Endothelial cell of umbilical vein (primary cell): ENCODE measurements around the gene NATD1.

Experiments used
- CTCF ChIP-seq, 2 donors: IDR thresholded peaks; 1 replicate in 1 of 2; 2 replicates in 1 of 2; pipeline ENCODE4 v1.5.1; 2011; ENCODE audit warnings: low read length in 2 of 2, mild to moderate bottlenecking in 2 of 2, moderate library complexity in 2 of 2, control low read depth in 1 of 2, inconsistent platforms in 1 of 2, low read depth in 1 of 2; ENCODE audit not compliant: insufficient read depth in 1 of 2; ENCODE audit errors: extremely low read depth in 1 of 2
- EZH2 ChIP-seq: IDR thresholded peaks from 2 replicates; pipeline ENCODE4 v1.6.1; 2012; ENCODE audit warnings: borderline replicate concordance, low read depth, mild to moderate bottlenecking, moderate library complexity, low read length, inconsistent platforms; ENCODE audit not compliant: severe bottlenecking
- FOS ChIP-seq: IDR thresholded peaks from 2 replicates; pipeline ENCODE4 v1.6.1; 2011; ENCODE audit warnings: mild to moderate bottlenecking, low read length, moderate library complexity, borderline replicate concordance; ENCODE audit not compliant: insufficient read depth
- POLR2A ChIP-seq: IDR thresholded peaks from 2 replicates; pipeline ENCODE4 v1.6.1; 2012; ENCODE audit warnings: low read depth, mild to moderate bottlenecking, control low read depth, low read length
- POLR2AphosphoS5 ChIP-seq: IDR thresholded peaks from 2 replicates; pipeline ENCODE4 v1.6.1; 2012; ENCODE audit warnings: low read depth, mild to moderate bottlenecking, control low read depth, low read length, moderate library complexity; ENCODE audit not compliant: insufficient read depth

GRCh38 chr17:21276264-21276588 lies 23.0 kb upstream of the NATD1 start:
- TF ChIP-seq CTCF (IDR thresholded peaks at IDR 0.05; ENCODE audit: extremely low read depth in 1 of 2, insufficient read depth in 1 of 2, low read depth in 1 of 2, low read length in 2 of 2) (no peak), EZH2 (peak; percentile 9), FOS (no peak), POLR2A (no peak), POLR2AphosphoS5 (no peak)
